GM19467 (cell line): ENCODE data around the gene DAPL1.
A peak's percentile ranks its signal among the peaks of the same experiment; 100 is the strongest.

Experiments used
- ATAC-seq: cut with Tn5 transposase; IDR thresholded peaks from one replicate; pipeline ENCODE4 v1.9.1; 2021; ENCODE audit warnings: mild to moderate bottlenecking, moderate library complexity; ENCODE audit not compliant: unreplicated experiment

The DAPL1 gene, protein sequence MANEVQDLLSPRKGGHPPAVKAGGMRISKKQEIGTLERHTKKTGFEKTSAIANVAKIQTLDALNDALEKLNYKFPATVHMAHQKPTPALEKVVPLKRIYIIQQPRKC

DNA sequence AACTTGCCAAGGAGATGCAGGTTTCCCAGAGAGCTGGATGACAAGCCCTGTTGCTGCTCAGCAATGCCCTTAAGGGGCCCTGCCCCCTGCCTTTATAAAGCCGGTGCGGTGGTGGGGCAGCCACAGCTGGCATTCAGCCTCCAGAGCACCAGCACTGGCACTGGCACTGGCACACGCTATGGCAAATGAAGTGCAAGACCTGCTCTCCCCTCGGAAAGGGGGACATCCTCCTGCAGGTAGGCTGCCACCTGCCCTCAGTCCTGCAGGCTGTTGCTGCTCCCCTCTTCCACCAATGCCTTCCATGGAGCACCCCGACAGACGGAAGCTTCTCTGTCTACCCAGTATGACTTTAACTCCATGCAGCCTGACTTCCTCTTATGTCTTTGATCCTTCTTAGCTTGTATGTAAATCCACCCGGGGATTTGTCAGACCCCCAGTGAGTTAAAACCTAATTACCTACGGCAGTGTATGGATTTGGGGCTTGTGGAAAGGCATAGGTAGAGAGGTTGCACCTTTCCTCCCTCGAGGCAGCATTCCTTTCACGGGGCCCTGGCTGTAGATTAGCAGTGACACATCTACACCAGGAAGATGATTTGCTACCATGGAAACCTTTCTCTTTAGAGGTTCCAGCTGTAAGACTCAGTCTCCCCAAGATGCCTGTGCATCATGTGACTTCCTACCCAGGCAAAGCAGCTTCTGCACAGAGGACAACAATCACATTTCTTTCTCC lies at the start of gene DAPL1:
TSS of gene DAPL1 (plus strand) at position 123 of the 730 bp plus-strand sequence. CDS start at position 179, 56 bp downstream.
- ATAC-seq = no peak

DNA sequence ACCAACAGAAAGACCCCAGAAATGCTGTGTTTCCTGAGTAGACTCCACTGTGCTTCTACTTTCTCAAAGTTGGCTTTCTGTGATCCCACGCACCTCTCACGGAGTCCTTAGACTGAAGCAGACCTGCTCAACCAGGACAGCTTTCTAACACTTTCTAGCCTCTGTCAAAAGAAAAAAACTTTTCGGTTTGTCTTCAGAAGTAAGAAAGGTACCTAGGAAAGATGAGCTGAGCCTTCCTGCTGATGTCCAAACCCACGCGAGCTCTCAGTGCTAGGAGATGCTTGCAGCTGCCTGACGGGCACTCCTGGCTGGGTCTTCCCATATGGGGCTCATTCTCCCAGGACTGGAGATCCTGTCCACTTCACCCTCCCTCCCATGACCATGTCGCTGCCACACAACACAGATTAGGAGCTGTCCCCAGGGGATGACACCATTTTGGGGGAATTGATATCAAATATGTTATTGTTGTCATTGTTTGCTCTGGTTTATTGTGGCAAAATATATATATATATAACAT lies 49.2 kb upstream of the DAPL1 start:
- no peak for ATAC-seq

DNA sequence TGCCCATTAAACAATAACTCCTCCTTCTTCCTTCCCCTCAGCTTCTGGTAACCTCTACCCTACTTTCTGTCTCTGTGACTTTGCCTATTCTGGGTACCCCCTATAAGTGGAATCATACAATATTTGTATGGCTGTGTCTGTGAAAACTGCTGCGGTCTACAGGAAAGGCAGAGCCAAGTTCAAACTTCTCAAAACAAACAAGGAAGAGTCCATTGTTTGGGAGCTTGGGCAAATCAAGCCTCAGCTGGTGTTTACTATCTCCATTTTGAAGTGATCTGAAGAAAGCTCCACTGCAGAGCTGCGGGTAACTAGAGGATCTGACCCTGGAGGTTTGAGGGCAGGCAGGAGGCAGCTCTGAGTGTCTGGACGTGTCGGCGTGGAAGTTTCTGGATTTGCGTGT lies 48.6 kb upstream of the DAPL1 start:
- ATAC-seq = no peak

DNA sequence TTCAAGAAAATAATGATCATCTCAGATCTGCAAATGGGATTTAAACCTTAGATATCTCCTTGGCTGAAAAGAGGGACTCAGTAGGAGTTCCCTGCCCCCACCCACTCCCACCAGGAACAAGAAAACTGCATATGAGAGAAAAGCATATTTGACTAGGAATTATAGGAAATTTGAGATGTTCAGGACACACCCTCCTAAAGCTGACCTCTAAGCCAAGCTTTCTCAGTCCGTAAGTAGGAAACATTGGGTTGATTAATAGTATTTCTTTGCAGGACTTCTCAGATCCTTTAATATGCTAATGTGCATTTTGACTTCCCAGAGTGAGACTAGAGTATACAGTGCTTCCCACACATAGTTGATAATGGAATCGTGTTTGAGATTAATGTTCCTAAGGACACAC lies 47.8 kb upstream of the DAPL1 start:
- ATAC-seq = no peak

DNA sequence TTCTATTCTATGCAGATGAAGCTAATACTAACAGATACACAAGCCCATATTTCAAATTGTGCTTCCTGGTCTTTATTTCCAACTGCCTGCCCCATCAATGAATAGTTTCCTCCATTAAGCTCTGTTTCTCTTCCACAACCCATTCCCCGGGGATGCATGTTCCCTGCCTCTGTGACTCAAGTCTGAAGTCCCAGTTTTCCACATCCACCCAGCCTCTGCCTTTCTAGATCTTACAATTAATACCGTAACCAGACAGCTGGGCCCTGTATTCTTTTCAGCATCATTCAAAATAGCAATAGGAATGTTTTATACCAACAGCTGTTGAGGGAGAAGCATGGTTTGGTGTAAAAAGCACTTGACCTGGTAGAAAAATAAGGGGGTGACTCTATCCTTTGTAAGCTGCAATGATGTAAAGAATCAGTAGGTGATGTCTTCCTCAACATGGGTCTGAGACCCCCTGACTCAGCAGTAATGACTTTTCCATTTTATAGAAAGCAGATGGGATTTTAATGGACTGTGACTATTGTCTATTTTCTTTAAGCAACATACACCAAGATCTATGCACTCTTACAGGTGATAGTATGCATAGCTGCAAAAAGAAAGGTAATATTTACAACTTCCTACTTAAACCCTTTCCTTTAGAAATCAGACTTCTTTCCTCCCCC lies 46.1 kb upstream of the DAPL1 start:
- ATAC-seq = no peak

DNA sequence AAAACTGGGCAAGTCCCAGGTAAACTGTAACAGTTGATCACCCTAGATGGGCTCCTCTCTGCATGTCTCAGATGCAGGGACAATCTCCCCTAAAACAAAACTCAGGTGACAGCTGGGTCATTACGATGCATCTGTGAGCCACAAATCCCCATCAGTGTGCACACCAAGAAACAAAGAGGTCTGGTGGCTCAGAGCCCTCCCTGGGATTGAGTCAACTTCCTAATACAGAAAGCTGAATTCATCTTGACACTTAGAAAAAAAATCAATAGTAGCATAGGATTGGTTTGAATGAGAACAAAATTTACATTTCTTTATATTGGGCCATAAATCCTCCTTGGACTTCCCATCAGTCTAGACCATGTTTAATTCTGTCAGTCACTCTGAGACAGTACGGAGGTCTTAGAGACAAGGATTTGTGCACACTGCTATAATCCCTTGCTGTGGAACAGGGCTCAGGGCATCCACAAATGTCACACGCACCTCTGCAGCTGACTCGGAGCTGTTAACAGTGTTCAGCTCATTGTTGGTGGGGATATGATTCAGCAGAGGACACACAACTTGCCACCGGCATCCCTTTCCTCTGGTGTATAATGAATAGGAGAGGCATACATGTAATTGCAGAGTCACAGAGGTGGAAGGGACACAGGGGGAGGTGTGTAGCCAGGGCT lies 44.5 kb upstream of the DAPL1 start:
- ATAC-seq = no peak

DNA sequence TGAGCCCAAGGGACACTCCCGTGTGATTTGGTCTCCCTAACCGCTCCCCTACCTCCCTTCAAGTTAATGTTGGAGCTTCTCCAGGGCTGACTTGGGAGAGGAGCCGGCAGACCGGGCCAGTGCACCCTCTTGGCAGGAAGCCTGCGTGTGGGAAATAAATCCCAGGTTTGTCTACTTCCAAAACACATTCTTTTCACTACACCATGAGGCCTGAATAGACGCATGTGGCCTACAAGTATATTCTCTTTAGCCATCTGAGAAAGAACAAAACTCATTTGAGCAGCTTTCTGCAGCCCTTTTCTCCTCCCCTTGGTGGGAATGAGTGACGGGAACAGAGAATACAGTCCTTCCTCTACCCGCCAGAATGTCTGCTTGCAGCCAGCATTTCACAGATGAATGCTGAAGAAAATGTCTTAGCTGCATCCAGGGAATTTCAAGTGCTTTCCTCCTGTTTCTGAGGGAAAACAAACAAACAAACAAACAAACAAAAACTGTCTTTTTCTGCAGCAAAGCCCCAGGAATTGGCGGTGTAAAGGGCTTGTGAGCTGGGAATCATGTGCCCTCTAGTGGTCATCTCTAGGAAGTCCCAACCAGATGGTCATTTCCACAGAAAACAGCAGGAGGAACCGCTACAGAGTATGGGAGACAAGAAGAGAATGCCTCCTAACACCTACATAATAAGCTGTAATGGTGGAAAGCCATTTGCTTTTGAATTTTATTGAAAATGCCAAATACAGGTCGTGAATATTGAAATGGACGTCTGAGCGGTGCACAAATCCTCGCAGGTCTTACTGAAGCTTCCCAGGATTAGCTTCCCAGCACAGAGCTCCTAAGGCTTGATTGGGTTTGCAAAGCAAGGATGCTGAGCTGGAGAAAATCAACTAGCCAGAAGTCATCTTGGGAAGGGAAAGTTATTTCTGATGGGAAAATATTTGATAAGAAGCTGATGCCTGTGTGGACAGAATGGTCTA lies 41.2 kb upstream of the DAPL1 start:
- ATAC-seq = peak; percentile 88

DNA sequence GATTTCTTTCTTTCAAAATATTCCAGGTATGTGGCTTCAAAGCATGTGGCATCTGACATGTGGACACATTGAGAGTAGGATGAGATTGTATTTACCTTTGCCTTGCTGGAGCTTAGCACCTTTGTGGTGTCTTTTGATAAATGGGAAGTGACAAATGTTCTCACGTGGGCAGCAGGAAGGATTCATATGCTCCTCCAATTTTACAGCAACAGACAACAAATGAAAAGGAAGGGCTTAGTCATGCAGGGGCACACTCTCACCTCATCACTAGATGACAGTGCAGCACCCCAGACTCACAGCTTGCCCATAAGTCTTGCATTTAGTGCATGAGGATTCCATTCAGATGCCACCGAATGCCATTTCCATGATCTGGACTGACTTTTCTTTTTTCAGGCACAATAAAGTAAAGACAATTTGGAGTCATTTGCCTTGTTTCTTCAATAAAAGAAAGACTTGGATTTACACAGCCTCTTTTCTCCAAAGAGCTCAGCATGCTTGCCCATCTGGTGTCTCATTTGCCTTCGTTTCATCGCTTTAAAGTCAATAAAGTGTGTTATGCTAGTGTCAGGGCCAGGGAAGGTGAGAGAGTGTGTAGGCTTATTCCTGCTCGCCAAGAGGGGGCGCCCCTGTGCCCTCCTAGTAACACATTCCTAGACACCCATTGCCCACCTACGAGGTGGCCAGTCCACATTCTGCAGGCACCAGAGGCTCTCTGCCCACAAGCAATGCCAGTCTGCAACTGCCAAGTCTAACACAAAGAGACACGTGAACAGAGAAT lies 39.6 kb upstream of the DAPL1 start:
- no peak for ATAC-seq

DNA sequence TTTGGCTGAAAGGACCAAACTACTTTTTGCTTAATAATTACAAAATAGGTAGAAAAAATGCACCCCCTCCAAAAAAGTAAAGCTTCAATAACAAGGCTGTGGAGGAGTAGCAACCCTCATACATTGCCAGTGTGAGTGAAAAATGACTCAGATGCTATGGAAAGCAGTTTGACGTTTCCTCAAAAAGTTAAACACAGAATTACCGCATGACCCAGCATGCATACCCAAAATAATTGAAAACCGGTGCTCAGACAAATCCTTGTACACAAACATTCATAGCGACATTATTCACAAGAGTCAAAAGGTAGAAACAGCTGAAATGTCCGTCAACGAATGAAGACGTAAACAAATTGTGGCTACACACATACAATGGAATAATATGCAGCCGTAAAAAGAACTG lies 38.8 kb upstream of the DAPL1 start:
- ATAC-seq = no peak

DNA sequence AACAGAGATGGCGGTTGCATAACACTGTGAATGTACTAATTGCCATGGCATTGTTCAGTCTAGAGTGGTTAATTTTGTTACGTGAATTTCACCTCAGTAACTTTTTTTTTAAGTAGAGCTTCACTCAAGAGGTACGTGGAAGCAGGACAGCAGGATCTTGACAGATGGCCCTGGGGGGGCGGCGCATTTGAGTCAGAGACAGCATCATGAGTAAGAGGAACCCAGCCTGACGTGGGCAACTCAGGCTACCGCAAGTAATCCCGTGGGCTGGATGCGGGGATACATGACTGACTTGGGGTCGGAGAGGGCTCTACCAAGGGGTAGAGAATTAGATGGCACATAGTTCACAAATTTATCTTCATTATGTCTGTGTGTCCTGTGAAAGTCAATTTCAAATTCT lies 38.1 kb upstream of the DAPL1 start:
- no peak for ATAC-seq

DNA sequence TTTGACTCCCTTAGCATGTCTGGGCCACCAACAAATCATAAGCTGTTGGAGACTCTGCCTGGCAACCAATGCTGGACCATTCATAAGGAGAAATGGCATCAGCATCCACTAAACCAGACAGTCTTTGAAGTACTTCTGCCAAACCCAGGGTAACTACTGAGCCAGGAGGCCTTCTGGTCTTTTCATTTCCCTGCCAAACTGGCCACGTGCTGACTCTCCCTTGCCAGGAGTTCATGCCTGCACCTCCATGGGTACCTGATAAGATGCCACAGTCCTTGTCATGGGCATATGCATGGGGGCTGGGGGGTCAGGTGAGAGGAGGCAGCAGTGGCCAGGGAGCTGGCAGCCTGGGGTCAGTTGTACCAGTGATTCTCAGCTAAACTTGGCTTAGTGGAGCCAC lies 34.2 kb upstream of the DAPL1 start:
- no peak for ATAC-seq

DNA sequence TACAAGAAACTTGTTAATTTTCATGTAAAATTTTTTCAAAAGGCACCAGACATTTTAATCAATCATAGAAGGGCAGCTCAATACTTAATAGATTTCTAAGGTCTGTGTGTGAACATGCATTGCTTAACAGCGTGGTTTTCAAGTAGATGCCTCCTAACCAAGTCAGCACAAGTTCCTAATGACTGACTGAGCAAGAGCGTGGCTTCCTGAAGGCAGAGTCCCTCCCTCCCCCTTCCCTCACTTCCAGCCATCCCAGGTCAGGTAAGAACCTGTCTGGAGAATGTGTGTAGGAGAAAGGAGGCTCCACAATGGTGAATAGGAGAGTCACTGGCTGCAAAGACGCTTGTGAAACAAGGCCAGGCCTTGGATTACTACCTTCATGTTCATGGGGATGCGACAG lies 33.5 kb upstream of the DAPL1 start:
- ATAC-seq = no peak

DNA sequence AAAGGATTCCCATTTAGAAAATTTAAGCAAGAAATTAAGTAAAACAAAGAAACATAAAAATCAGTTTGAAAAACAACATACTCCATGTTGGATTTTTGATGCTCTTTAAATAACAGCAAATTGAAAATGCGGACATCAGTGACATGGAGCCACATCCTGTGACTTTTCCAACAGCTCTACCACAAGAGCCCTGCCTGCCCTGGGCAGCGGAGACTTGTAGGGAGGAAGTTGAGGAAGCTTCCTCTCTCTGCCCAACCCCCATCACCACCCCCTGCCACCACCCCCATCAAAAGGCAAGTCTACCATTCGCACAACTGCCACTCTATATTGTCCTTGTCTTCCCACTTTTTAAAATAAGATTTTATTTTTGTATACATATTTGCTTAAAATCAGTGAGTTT lies 32.8 kb upstream of the DAPL1 start:
- no peak for ATAC-seq

DNA sequence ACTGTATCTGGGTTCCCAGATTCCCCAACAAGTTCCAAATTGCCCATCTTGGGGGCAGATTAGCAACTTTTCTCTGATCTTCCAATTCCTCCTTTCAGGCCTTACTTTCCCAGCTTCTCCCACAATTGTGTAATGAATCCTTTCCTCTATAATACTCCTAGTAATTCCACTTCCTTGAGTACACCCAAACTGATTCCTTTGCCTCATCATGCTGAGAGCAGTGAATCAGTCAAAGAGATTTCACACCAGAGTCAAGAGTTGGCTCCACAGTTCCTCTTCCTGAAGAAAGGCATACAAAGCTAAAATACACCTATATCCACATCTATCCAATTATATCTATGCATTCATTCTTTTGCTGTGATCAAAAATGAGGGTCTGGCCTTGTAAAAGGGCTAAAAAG lies 28.6 kb upstream of the DAPL1 start:
- ATAC-seq = no peak

DNA sequence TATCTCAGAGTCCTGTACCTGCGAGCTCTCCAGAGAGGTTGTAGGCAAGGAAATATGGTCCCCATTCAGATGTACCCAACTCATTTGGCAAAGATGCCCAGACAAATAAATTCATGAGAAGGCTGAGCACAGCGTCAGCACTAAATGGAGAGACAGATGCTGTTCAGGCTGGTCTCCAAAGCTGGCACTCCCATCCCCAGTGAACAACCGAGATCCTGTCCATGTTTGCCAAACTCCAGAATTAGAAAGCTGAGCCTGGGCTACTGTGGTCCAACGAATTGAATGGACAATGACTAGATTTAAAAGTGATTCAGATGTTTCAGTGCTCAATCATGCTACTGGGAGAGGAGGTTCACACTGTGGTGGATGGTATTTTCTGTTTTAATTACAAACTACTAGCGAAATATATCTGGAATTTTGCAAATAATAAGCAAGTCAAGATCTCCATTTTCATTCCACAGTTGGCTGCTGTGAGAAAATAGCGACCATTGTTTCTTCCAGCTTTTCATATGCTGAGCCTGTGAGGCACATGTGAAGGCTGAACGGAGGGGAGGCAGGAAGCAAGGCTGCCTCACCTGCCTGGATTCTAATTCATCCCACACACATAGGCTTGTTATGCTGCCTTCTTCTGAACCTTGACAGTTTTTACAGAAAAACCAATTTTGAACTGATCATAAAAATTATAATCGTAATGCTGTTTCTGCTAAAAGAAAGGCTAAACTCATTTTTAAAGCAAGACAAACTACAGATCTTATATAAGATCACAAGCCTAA lies 22.6 kb upstream of the DAPL1 start:
- no peak for ATAC-seq

DNA sequence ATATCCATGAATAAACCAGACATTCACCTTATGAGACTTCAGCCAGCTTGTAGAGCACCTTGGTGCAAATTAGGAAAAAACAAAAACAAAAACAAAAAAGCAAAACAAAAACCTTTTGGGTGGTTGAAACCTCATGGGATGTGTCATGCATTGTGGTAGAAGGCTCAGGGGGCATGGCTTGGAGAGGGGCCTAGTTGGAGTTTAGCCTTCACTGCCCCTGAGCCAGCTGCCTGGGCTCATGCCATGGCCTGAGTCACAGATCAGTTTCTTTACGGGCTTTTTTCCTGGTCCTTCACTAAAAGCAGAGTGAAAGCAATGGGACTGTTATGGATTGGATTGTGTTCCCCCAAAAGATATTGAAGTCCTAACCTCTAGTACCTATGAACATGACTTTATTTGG lies 22.0 kb upstream of the DAPL1 start:
- ATAC-seq = no peak

DNA sequence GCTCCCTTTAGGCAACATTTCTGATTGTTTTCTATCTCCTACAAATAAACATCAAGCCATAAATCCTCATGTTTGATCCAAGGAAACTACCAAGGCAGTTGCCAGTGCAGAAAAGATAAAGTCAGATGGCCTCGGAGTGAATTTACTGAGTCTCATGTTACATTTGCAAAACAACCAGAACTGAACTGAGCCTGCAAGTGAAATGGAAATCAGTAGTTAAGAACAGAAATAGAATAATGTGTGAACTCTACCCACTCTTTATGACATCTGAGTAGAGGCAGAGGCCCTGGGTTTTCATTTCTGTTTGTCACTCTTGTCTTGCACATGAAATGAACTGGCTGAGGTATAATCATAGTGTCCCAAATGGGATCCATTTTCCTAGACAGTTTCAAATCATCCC lies 20.4 kb upstream of the DAPL1 start:
- ATAC-seq = no peak

DNA sequence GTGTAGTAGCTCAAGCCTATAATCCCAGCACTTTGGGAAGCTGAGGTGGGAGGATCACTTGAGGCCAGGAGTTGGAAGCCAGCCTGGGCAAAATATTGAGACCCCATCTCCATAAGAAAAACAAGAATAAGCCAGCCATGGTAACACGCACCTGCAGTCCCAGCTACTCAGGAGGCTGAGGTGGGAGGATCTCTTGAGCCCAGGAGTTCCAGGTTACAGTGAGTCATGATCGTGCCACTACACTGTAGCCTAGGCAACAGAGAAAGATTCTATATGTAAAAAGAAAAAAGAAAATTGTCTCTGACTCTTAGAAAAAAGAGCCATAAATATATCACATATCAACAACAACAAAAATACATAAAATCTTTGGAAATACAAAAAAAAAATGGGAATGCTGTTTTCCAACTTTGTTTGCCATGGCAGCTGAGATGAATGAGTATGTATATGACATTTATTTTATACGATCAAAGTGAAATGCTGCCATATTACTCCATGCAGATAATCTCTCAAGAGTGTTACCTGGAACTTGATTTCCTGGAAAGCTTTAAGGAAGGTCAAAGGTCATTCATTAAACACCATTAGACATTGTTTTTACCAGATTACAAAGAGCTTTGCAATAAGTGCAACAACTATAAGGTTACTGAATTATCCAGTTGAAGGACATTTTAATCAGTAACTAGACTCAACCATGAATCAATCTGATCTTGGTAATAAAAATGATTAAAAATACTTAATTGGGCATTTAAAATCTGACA lies 19.7 kb upstream of the DAPL1 start:
- no peak for ATAC-seq
